Measurements from ENCODE around the gene SOST. TPM values are rescaled to one million over a fixed set of nuclear protein-coding genes. Genes with fewer than 3 reads are reported as not detected.

Gene SOST
- total RNA-seq, 2 donors from 2014 or later: not detected

- intact Hi-C loops (cut with DNase I): no loop called here
- H3K27ac ChIP-seq: no peak overlapping the region
- TF ChIP-seq CTCF (IDR thresholded peaks at IDR 0.05): no peak
Measured at GRCh38 chr17:43717913-43718312, 40.7 kb downstream of the SOST start.

DNA sequence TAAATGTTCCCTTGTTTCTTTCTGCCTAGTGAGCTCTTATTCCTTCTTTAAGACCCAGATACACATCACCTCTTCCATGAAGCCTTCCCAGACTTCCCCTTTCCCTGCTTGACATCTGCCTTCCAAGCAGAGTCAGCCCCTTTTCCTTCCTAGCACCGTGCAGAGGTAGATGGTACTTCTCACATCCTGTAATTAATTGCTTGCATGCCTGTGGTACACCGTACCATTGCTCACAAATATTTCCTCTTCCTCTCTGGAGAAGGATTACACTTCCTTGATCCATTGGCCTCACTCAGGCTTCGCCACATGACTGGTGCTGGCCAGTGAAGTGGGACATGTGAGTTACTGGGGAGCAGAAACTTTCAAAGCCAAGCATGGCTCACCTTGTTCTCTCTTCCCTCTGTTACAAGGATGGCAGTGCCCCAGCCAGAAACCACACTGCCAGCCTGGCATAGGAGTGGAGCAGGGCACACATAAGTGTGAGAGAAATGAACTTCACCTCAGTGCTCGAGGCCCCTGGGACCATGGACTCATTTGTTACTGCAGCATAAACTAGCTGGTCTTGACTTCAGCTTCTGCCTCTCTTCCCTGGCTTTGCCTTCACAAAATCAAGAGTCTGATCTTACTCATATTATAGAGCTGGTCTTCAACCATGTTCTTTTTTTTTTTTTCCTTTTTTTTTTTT is 44.0 kb downstream of the SOST start:
- Histone ChIP-seq H3K9me3 (no peaks in the 10 kb centered on the region), H3K27me3 (no peaks in the 10 kb centered on the region), H3K27ac (no peak overlapping the region), H3K9ac (ENCODE audit: low read depth in 2 of 2, low read length in 2 of 2) (no peak overlapping the region), H3K4me3 (no peak overlapping the region), H3K4me1 (peaks cover 5% of the 10 kb centered on the region), H3K36me3 (no peaks in the 10 kb centered on the region)
- no peak for DNase-seq
- no peak for TF ChIP-seq CTCF (IDR thresholded peaks at IDR 0.05)
- intact Hi-C loops (cut with DNase I): no loop called here

More at GRCh38 chr17:43717913-43718312, 40.7 kb downstream of the SOST start:
- H3K9ac ChIP-seq (ENCODE audit: low read depth in 2 of 2, low read length in 2 of 2): no peak overlapping the region
- H3K9me3 ChIP-seq: no peaks in the 10 kb centered on the region
- no peaks in the 10 kb centered on the region for H3K36me3 ChIP-seq
- no peak for DNase-seq
- H3K27me3 ChIP-seq: no peaks in the 10 kb centered on the region
- no peak overlapping the region for H3K4me3 ChIP-seq
- H3K4me1 ChIP-seq: peaks cover 5% of the 10 kb centered on the region

DNA sequence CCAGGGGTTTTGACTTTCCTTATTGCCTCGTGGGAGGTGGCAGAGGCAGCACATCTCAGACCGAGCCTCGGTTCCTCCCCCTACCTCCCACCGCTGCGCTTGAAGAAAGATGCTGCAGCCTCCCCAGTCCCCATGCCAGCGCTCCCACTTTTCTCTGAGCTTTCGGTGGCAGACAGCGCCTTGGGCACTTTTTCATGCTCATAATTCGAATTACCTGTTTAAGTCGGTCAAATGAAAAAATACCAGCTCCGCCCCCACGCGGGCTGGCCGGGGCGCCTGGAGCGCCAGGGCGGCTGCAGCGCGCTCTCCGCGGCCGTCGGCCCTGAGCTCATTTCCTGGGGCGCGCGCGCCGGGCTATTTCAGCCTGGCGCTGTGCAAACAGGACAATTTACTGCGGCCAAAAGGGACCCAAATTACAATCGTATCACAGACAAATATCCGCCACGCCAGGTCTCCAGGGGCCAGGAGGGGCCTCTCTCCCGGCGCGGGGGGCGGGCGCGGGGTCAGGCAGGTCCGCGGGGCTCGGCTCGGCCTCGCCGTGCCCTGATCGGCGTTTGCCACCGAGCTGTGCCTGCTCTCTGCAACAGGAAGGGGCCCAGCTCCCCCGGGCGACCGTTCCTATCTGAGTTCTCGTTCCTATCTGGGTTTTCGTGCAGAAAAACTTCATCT is 45.0 kb downstream of the SOST start:
- Histone ChIP-seq H3K4me1 (peaks cover 5% of the 10 kb centered on the region), H3K9me3 (no peaks in the 10 kb centered on the region), H3K9ac (ENCODE audit: low read depth in 2 of 2, low read length in 2 of 2) (peak overlapping the region in 1 of 2 donors; percentile 50), H3K27ac (no peak overlapping the region), H3K27me3 (no peaks in the 10 kb centered on the region), H3K36me3 (no peaks in the 10 kb centered on the region), H3K4me3 (peak overlapping the region; percentile 17)
- TF ChIP-seq CTCF (IDR thresholded peaks at IDR 0.05): no peak
- peak; percentile 27 for DNase-seq
- intact Hi-C loops (cut with DNase I): no loop called here

- Histone ChIP-seq H3K9me3 (no peaks in the 10 kb centered on the region), H3K36me3 (no peaks in the 10 kb centered on the region), H3K27ac (no peak overlapping the region), H3K9ac (ENCODE audit: low read depth in 2 of 2, low read length in 2 of 2) (no peak overlapping the region), H3K4me1 (peaks cover 5% of the 10 kb centered on the region), H3K27me3 (no peaks in the 10 kb centered on the region), H3K4me3 (no peak overlapping the region)
- intact Hi-C loops (cut with DNase I): no loop called here
- TF ChIP-seq CTCF (IDR thresholded peaks at IDR 0.05): no peak
- no peak for DNase-seq
Measured at GRCh38 chr17:43712397-43712796, 46.2 kb downstream of the SOST start.

DNA sequence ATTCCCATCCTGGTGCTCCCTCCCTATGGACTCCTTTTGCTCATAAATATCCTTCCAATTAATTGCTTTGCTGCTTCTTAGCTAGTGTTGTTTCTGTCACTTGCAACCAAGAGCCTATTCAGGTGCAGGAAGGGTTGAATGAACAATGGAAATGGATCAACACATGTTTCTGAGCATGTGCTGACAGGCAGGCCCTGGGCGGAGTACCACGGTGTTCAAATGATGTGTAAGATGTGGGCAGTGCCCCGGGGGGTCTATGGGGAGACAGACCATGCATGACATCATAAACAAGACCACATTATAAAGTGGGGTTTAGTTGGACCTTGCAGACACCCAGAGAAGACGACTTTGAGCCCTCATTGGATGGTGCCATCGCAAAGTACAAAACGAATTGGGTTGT is 48.5 kb downstream of the SOST start:
- no peak for TF ChIP-seq CTCF (IDR thresholded peaks at IDR 0.05)

More for the DNA sequence above, 48.5 kb downstream of the SOST start:
- Histone ChIP-seq H3K4me3 (no peak overlapping the region), H3K9ac (ENCODE audit: low read depth in 2 of 2, low read length in 2 of 2) (no peak overlapping the region), H3K4me1 (peaks cover 5% of the 10 kb centered on the region), H3K36me3 (no peaks in the 10 kb centered on the region), H3K27me3 (peaks cover 4% of the 10 kb centered on the region), H3K9me3 (no peaks in the 10 kb centered on the region), H3K27ac (no peak overlapping the region)
- intact Hi-C loops (cut with DNase I): no loop called here
- DNase-seq: no peak

All from colonic mucosa (tissue), 4 donors.